ENCODE measurements around the gene SYNGAP1. TPM values are rescaled to one million over a fixed set of nuclear protein-coding genes. Genes with fewer than 3 reads are reported as not detected.

Gene SYNGAP1
- total and polyA plus RNA-seq, 3 donors from 2014 or later: 29.4 to 43.9 (median 31.5) TPM

- no peak overlapping the region for H3K27ac ChIP-seq
- H3K4me3 ChIP-seq: no peak overlapping the region
- H3K9me3 ChIP-seq: no peaks in the 10 kb centered on the region
- intact Hi-C loops (cut with DNase I; ENCODE audit: low total_unique reads): no loop called here
- H3K27me3 ChIP-seq: no peaks in the 10 kb centered on the region
- H3K36me3 ChIP-seq (ENCODE audit: low read depth, missing control alignments): no peaks in the 10 kb centered on the region
- TF ChIP-seq CTCF (IDR thresholded peaks at IDR 0.05) (no peak), POLR2A (IDR thresholded peaks at IDR 0.05) (no peak)
- no peaks in the 10 kb centered on the region for H3K4me1 ChIP-seq
- no peak for DNase-seq
These were observed 84.6 kb downstream of the SYNGAP1 start for GRCh38 chr6:33504486-33504885.

Small RNA genes within 50 kb of the gene (microRNA-seq; reads per million reads assigned to microRNA genes)
- 0 reads per million in 2 donors for gene MIR5004 (ENCODE audit: borderline number of aligned reads in 2 of 2, borderline replicate concordance in 1 of 2)

Small RNA genes within 50 kb of the gene (small RNA-seq; reads per million reads assigned to genes)
- gene RPL35AP4 (0 reads per million in 2 donors), gene ZBTB9 (0 reads per million in 2 donors)

Other genes starting within 250 kb of the SYNGAP1 start
- 1 to 10 TPM; 8.6 to 8.8 TPM for gene COL11A2, start 227.6 kb upstream of the SYNGAP1 start, total RNA-seq
- 8.2 TPM for gene COL11A2, start 227.6 kb upstream of the SYNGAP1 start, polyA plus RNA-seq (ENCODE audit: insufficient read depth, low read depth, low replicate concordance)
- 10 to 100 TPM; 42.9 to 47.3 TPM for gene RXRB, start 219.4 kb upstream of the SYNGAP1 start, total RNA-seq
- gene RXRB, start 219.4 kb upstream of the SYNGAP1 start, polyA plus RNA-seq (ENCODE audit: insufficient read depth, low read depth, low replicate concordance): 45.2 TPM
- 10 to 100 TPM; 79.1 to 85.7 TPM for gene SLC39A7, start 219.2 kb upstream of the SYNGAP1 start, total RNA-seq
- 87.7 TPM for gene SLC39A7, start 219.2 kb upstream of the SYNGAP1 start, polyA plus RNA-seq (ENCODE audit: insufficient read depth, low read depth, low replicate concordance)
- gene HSD17B8, start 215.4 kb upstream of the SYNGAP1 start, total RNA-seq: 10 to 100 TPM; 25.4 to 26.3 TPM
- gene HSD17B8, start 215.4 kb upstream of the SYNGAP1 start, polyA plus RNA-seq (ENCODE audit: insufficient read depth, low read depth, low replicate concordance): 11.2 TPM
- gene RING1, start 211.6 kb upstream of the SYNGAP1 start, total RNA-seq: 10 to 100 TPM; 36.2 to 38.0 TPM
- gene RING1, start 211.6 kb upstream of the SYNGAP1 start, polyA plus RNA-seq (ENCODE audit: insufficient read depth, low read depth, low replicate concordance): 60.2 TPM
- gene VPS52, start 148.2 kb upstream of the SYNGAP1 start, total RNA-seq: 10 to 100 TPM; 71.0 to 85.0 TPM
- gene VPS52, start 148.2 kb upstream of the SYNGAP1 start, polyA plus RNA-seq (ENCODE audit: insufficient read depth, low read depth, low replicate concordance): 87.1 TPM
- 1,000 to 10,000 TPM in 1 of 2 donors, 100 to 1,000 TPM in 1; 685 to 1,953 TPM for gene RPS18, start 148.0 kb upstream of the SYNGAP1 start, total RNA-seq
- 2,185 TPM for gene RPS18, start 148.0 kb upstream of the SYNGAP1 start, polyA plus RNA-seq (ENCODE audit: insufficient read depth, low read depth, low replicate concordance)
- 10 to 100 TPM; 18.0 to 18.3 TPM for gene B3GALT4, start 142.9 kb upstream of the SYNGAP1 start, total RNA-seq
- gene B3GALT4, start 142.9 kb upstream of the SYNGAP1 start, polyA plus RNA-seq (ENCODE audit: insufficient read depth, low read depth, low replicate concordance): 55.4 TPM
- 10 to 100 TPM; 63.2 to 71.2 TPM for gene WDR46, start 130.8 kb upstream of the SYNGAP1 start, total RNA-seq
- gene WDR46, start 130.8 kb upstream of the SYNGAP1 start, polyA plus RNA-seq (ENCODE audit: insufficient read depth, low read depth, low replicate concordance): 61.6 TPM
- 10 to 100 TPM; 45.5 to 56.2 TPM for gene PFDN6, start 130.5 kb upstream of the SYNGAP1 start, total RNA-seq
- gene PFDN6, start 130.5 kb upstream of the SYNGAP1 start, polyA plus RNA-seq (ENCODE audit: insufficient read depth, low read depth, low replicate concordance): 123 TPM
- gene RGL2, start 121.1 kb upstream of the SYNGAP1 start, total RNA-seq: 10 to 100 TPM; 42.8 to 46.2 TPM
- gene RGL2, start 121.1 kb upstream of the SYNGAP1 start, polyA plus RNA-seq (ENCODE audit: insufficient read depth, low read depth, low replicate concordance): 52.7 TPM
- 100 to 1,000 TPM in 1 of 2 donors, 10 to 100 TPM in 1; 76.5 to 128 TPM for gene TAPBP, start 106.0 kb upstream of the SYNGAP1 start, total RNA-seq
- 34.6 TPM for gene TAPBP, start 106.0 kb upstream of the SYNGAP1 start, polyA plus RNA-seq (ENCODE audit: insufficient read depth, low read depth, low replicate concordance)
- gene ZBTB22, start 102.3 kb upstream of the SYNGAP1 start, total RNA-seq: 10 to 100 TPM; 13.4 to 17.1 TPM
- 15.2 TPM for gene ZBTB22, start 102.3 kb upstream of the SYNGAP1 start, polyA plus RNA-seq (ENCODE audit: insufficient read depth, low read depth, low replicate concordance)
- 10 to 100 TPM; 61.8 to 75.3 TPM for gene DAXX, start 97.1 kb upstream of the SYNGAP1 start, total RNA-seq
- gene DAXX, start 97.1 kb upstream of the SYNGAP1 start, polyA plus RNA-seq (ENCODE audit: insufficient read depth, low read depth, low replicate concordance): 118 TPM
- gene KIFC1, start 28.2 kb upstream of the SYNGAP1 start, total RNA-seq: 10 to 100 TPM; 19.8 to 22.5 TPM
- gene KIFC1, start 28.2 kb upstream of the SYNGAP1 start, polyA plus RNA-seq (ENCODE audit: insufficient read depth, low read depth, low replicate concordance): 20.2 TPM
- 100 to 1,000 TPM; 184 to 218 TPM for gene PHF1, start 9.1 kb upstream of the SYNGAP1 start, total RNA-seq
- 216 TPM for gene PHF1, start 9.1 kb upstream of the SYNGAP1 start, polyA plus RNA-seq (ENCODE audit: insufficient read depth, low read depth, low replicate concordance)
- gene CUTA, start 2.0 kb upstream of the SYNGAP1 start, total RNA-seq: 100 to 1,000 TPM; 139 to 146 TPM
- gene CUTA, start 2.0 kb upstream of the SYNGAP1 start, polyA plus RNA-seq (ENCODE audit: insufficient read depth, low read depth, low replicate concordance): 132 TPM
- gene ZBTB9, start 34.5 kb downstream of the SYNGAP1 start, total RNA-seq: 10 to 100 TPM; 15.2 to 15.7 TPM
- 16.9 TPM for gene ZBTB9, start 34.5 kb downstream of the SYNGAP1 start, polyA plus RNA-seq (ENCODE audit: insufficient read depth, low read depth, low replicate concordance)
- 10 to 100 TPM; 13.1 to 14.8 TPM for gene BAK1, start 160.2 kb downstream of the SYNGAP1 start, total RNA-seq
- 17.3 TPM for gene BAK1, start 160.2 kb downstream of the SYNGAP1 start, polyA plus RNA-seq (ENCODE audit: insufficient read depth, low read depth, low replicate concordance)
- gene ITPR3, start 201.3 kb downstream of the SYNGAP1 start, total RNA-seq: 100 to 1,000 TPM in 1 of 2 donors, 10 to 100 TPM in 1; 80.3 to 146 TPM
- 58.2 TPM for gene ITPR3, start 201.3 kb downstream of the SYNGAP1 start, polyA plus RNA-seq (ENCODE audit: insufficient read depth, low read depth, low replicate concordance)